ENCODE data around the gene TTC31.

The TTC31 gene

DNA sequence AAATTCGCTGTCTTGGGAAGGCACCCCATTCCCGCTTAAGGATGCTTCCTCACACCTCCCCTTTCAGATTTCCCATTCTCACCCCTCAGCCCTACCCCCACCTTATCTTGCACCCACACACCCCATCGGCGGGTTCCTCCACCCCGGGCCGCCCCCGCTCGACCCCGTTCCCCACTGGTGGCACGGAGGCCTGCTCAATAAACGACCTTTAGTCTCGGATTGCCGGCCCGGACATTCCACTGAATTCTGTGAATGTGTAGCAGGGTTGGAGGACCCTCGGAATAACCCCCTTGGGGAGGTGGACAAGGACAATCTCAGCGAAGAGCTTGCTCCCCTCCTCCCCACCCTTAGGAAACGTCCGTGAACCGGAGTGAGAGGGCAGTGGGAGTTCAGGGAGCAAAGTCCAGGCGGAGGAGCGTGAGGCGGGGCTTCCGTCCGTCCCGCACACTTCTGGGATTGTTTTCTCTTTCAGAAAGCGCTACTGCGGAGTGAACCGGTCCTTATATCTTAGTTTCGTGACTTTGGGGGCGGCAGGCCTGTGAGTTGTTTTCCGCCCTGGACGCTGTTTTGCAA, 19.4 kb downstream of the TTC31 start:
- no peaks in the 10 kb centered on the region for H3K9me3 ChIP-seq (ENCODE audit: severe bottlenecking)
- H3K27ac ChIP-seq (ENCODE audit: poor library complexity, severe bottlenecking) = no peak overlapping the region
- peaks cover 19% of the 10 kb centered on the region for H3K36me3 ChIP-seq (ENCODE audit: low read depth)
- H3K27me3 ChIP-seq (ENCODE audit: insufficient read depth, poor library complexity, severe bottlenecking) = peaks cover 14% of the 10 kb centered on the region
- DNase-seq (ENCODE audit: low spot score) = no peak
- H3K4me1 ChIP-seq (ENCODE audit: insufficient read depth, poor library complexity, severe bottlenecking) = peaks cover 13% of the 10 kb centered on the region
- TF ChIP-seq, protein P1, sequence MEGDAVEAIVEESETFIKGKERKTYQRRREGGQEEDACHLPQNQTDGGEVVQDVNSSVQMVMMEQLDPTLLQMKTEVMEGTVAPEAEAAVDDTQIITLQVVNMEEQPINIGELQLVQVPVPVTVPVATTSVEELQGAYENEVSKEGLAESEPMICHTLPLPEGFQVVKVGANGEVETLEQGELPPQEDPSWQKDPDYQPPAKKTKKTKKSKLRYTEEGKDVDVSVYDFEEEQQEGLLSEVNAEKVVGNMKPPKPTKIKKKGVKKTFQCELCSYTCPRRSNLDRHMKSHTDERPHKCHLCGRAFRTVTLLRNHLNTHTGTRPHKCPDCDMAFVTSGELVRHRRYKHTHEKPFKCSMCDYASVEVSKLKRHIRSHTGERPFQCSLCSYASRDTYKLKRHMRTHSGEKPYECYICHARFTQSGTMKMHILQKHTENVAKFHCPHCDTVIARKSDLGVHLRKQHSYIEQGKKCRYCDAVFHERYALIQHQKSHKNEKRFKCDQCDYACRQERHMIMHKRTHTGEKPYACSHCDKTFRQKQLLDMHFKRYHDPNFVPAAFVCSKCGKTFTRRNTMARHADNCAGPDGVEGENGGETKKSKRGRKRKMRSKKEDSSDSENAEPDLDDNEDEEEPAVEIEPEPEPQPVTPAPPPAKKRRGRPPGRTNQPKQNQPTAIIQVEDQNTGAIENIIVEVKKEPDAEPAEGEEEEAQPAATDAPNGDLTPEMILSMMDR (IDR thresholded peaks at IDR 0.05; ENCODE audit: poor library complexity, severe bottlenecking) = no peak
- H3K4me3 ChIP-seq (ENCODE audit: severe bottlenecking) = no peak overlapping the region
- ATAC-seq (ENCODE audit: low read depth) = no peak

DNA sequence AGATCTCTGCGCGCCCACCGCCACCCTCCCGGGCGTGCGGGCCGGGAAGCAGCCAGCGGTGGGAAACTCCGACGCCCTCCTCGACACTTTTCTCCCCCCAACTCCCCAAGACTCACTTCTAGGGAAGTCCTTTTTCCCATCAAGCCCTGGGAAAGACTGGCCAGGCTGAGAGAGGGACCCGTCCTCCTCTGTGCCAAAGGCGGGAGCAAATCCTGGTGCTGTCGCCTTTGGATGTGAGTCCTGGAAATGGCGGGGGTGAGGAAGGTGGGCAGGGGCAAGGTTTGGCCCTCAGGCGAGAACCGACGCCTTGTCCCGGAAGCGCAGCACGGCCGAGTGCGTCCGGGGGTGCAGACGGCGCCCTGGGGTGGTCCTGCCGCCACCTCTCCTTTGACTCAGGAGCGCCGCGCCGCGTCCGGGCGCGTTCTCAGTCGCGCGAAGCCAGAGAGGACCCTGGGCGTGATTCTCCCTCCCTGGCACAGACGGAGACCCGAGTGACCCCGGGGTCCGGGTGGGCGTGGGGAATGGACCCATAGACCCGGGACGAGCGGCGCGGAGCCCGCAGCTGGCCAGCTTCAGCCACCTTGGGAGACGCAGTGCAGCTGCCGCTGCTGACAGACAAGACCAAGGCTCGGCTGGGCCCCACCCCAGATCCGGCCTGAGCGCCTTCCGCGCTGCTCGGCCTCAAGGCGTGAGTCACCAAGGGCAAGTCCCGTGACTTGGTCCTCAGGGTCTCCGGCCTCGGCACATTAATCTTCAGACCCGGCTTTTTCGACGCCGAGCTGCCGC, 20.0 kb downstream of the TTC31 start:
- Histone ChIP-seq H3K9me3 (ENCODE audit: severe bottlenecking) (no peaks in the 10 kb centered on the region), H3K4me1 (ENCODE audit: insufficient read depth, poor library complexity, severe bottlenecking) (peaks cover 13% of the 10 kb centered on the region), H3K27ac (ENCODE audit: poor library complexity, severe bottlenecking) (peak overlapping the region; percentile 5), H3K36me3 (ENCODE audit: low read depth) (peaks cover 19% of the 10 kb centered on the region), H3K4me3 (ENCODE audit: severe bottlenecking) (peak overlapping the region; percentile 25), H3K27me3 (ENCODE audit: insufficient read depth, poor library complexity, severe bottlenecking) (peaks cover 14% of the 10 kb centered on the region)
- TF ChIP-seq, protein P1 (IDR thresholded peaks at IDR 0.05; ENCODE audit: poor library complexity, severe bottlenecking) = peak; percentile 40
- DNase-seq (ENCODE audit: low spot score) (peak; percentile 78), ATAC-seq (ENCODE audit: low read depth) (peak; percentile 48)

DNA sequence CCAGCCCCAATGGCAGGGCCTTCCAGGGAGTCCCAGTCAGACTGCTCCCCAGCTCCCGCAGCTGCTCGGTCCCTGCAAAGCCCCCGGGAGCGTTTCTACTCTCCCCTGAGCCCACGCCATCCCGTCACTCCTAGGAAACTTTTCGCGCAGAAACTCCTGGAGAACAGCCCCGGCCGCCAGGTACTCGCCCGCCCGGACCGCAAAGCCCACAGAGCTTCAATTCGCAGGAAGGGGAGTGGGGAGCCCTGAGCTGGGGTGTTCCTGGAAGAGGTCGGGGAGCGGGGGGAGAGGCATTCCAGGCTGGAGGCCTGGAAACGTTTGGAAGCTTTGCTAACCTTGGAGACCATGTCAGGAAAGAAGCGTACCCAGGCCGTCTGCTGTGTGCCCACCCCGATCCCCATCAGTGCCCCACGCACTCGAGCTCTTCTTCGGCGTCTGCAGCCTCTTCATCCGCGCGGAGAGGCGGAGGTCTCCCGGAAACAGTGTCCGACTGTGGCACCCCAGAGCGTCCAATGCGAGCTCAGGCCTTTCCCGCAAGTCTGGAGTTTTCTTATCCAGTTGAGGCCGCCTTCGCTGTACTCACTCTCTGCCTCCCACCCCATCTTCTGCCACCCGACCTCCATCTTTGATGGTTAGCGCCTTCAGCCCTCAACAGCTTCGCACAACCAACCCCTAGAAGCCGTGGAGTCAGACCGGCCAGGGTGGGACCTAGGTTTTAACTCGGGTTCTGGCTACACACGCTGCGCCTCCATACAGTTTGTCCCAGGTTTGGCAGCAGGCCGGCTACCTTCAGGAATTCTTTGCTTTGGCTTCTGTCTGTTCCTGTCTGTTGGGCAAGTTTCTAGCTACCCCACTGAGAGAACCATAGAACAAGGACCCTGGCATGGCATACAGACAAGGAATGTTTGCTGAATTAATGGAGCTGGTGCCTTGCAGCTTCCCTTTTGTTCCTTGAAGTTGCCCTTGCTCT, 20.9 kb downstream of the TTC31 start:
- TF ChIP-seq, protein P1 (IDR thresholded peaks at IDR 0.05; ENCODE audit: poor library complexity, severe bottlenecking) = peak; percentile 1
- Histone ChIP-seq H3K27ac (ENCODE audit: poor library complexity, severe bottlenecking) (peak overlapping the region; percentile 17), H3K4me3 (ENCODE audit: severe bottlenecking) (peak overlapping the region; percentile 25), H3K9me3 (ENCODE audit: severe bottlenecking) (no peaks in the 10 kb centered on the region), H3K4me1 (ENCODE audit: insufficient read depth, poor library complexity, severe bottlenecking) (peaks cover 9% of the 10 kb centered on the region), H3K36me3 (ENCODE audit: low read depth) (peaks cover 19% of the 10 kb centered on the region), H3K27me3 (ENCODE audit: insufficient read depth, poor library complexity, severe bottlenecking) (peaks cover 12% of the 10 kb centered on the region)
- DNase-seq (ENCODE audit: low spot score) (peak; percentile 41), ATAC-seq (ENCODE audit: low read depth) (no peak)

DNA sequence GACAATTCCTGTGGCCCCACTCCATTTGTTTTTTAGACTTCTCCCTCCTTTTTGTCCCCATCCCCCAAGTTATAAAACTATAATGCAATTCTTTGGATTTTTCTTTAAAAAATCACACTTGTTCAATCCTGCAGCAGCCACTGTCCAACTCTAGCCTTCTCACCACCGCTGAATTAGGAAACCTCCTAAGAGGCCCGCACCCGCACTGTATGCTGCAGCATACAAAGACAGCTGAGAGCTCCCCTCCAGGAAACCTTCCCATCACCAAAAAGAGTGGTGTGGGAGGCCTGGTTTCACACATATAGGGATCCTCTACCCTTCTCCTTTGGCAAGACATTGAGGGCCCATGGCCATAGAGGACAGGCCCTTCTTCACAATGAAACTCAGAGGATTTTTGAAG, 21.7 kb downstream of the TTC31 start:
- Histone ChIP-seq H3K27me3 (ENCODE audit: insufficient read depth, poor library complexity, severe bottlenecking) (peaks cover 4% of the 10 kb centered on the region), H3K4me1 (ENCODE audit: insufficient read depth, poor library complexity, severe bottlenecking) (peaks cover 5% of the 10 kb centered on the region), H3K9me3 (ENCODE audit: severe bottlenecking) (no peaks in the 10 kb centered on the region), H3K27ac (ENCODE audit: poor library complexity, severe bottlenecking) (peak overlapping the region; percentile 17), H3K36me3 (ENCODE audit: low read depth) (peaks cover 19% of the 10 kb centered on the region), H3K4me3 (ENCODE audit: severe bottlenecking) (no peak overlapping the region)
- DNase-seq (ENCODE audit: low spot score) (no peak), ATAC-seq (ENCODE audit: low read depth) (no peak)
- TF ChIP-seq, protein P1 (IDR thresholded peaks at IDR 0.05; ENCODE audit: poor library complexity, severe bottlenecking) = no peak
